Bronchial epithelial cell (primary cell): ENCODE measurements around the gene SRGAP1. TPM values are rescaled to one million over a fixed set of nuclear protein-coding genes. Genes with fewer than 3 reads are reported as not detected.

ENCODE experiments used
- DNase-seq: peaks from one replicate; pipeline ENCODE4 v3.0.0-alpha.2; 2010; ENCODE audit warnings: low read depth
- FAIRE-seq: peaks from 2 replicates; lab custom pipeline; 2011; peaks lifted over from hg19 to GRCh38; lab: Jason Lieb, UNC
- H3K27me3 ChIP-seq: 2 replicates; pipeline ENCODE4 v1.5.1; 2011; ENCODE audit warnings: low read length; ENCODE audit not compliant: control insufficient read depth, insufficient read depth
- H3K36me3 ChIP-seq: 2 replicates; pipeline ENCODE4 v1.5.1; 2011; ENCODE audit warnings: low read length; ENCODE audit not compliant: control insufficient read depth, insufficient read depth
- H3K4me3 ChIP-seq: 2 replicates; pipeline ENCODE4 v1.5.1; 2011; ENCODE audit warnings: mild to moderate bottlenecking, low read depth, low read length, control low read depth
- total RNA-seq: library from RNA; depleted of rRNA; stranded (reverse); fragments of >200 nt; gene quantifications from 2 replicates; pipeline ENCODE4 v1.2.1, GENCODE V29; 2014
- TF ChIP-seq, protein P1 (sequence below): IDR thresholded peaks from 2 replicates; pipeline ENCODE4 v1.5.1; 2011; ENCODE audit warnings: mild to moderate bottlenecking, moderate library complexity, low read length, control low read depth, inconsistent platforms; ENCODE audit not compliant: insufficient read depth, severe bottlenecking

The SRGAP1 gene
- total RNA-seq, 1 donor from 2014 or later, result 4.5 TPM

- no peak overlapping the region for H3K4me3 ChIP-seq
- no peaks in the 10 kb centered on the region for H3K27me3 ChIP-seq
- no peak for FAIRE-seq
- peaks cover 3% of the 10 kb centered on the region for H3K36me3 ChIP-seq
- no peak for DNase-seq
- TF ChIP-seq, protein P1, sequence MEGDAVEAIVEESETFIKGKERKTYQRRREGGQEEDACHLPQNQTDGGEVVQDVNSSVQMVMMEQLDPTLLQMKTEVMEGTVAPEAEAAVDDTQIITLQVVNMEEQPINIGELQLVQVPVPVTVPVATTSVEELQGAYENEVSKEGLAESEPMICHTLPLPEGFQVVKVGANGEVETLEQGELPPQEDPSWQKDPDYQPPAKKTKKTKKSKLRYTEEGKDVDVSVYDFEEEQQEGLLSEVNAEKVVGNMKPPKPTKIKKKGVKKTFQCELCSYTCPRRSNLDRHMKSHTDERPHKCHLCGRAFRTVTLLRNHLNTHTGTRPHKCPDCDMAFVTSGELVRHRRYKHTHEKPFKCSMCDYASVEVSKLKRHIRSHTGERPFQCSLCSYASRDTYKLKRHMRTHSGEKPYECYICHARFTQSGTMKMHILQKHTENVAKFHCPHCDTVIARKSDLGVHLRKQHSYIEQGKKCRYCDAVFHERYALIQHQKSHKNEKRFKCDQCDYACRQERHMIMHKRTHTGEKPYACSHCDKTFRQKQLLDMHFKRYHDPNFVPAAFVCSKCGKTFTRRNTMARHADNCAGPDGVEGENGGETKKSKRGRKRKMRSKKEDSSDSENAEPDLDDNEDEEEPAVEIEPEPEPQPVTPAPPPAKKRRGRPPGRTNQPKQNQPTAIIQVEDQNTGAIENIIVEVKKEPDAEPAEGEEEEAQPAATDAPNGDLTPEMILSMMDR, result no peak
These were observed 38.5 kb upstream of the SRGAP1 start for GRCh38 chr12:63805704-63806672.

- TF ChIP-seq, protein P1, result no peak
- FAIRE-seq, result no peak
- no peak overlapping the region for H3K4me3 ChIP-seq
- peaks cover 3% of the 10 kb centered on the region for H3K36me3 ChIP-seq
- no peak for DNase-seq
- no peaks in the 10 kb centered on the region for H3K27me3 ChIP-seq
These were observed 35.9 kb upstream of the SRGAP1 start for GRCh38 chr12:63808631-63809030.

DNA sequence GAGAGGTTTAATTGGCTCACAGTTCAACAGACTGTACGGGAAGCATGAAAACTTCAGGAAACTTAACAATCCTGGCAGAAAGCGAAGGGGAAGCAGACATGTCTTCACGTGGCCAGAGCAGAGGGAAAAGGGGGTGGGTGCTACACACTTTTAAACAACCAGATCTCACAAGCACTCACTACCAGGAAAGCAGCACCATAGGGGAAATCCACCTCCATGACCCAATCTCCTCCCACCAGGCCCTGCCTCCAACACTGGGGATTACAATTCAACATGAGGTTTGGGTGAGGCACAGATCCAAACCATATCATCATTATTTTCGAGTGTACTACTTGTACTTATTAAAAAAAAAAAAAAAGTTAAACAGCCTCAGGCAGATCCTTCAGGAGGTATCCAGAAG lies 34.9 kb upstream of the SRGAP1 start:
- H3K4me3 ChIP-seq, result no peak overlapping the region
- H3K27me3 ChIP-seq, result no peaks in the 10 kb centered on the region
- TF ChIP-seq, protein P1, result no peak
- peaks cover 3% of the 10 kb centered on the region for H3K36me3 ChIP-seq
- FAIRE-seq (no peak), DNase-seq (no peak)

GRCh38 chr12:63811334-63811733 lies 33.2 kb upstream of the SRGAP1 start:
- DNase-seq (no peak), FAIRE-seq (no peak)
- TF ChIP-seq, protein P1, result no peak
- H3K27me3 ChIP-seq, result no peaks in the 10 kb centered on the region
- peaks cover 3% of the 10 kb centered on the region for H3K36me3 ChIP-seq
- H3K4me3 ChIP-seq, result no peak overlapping the region

DNA sequence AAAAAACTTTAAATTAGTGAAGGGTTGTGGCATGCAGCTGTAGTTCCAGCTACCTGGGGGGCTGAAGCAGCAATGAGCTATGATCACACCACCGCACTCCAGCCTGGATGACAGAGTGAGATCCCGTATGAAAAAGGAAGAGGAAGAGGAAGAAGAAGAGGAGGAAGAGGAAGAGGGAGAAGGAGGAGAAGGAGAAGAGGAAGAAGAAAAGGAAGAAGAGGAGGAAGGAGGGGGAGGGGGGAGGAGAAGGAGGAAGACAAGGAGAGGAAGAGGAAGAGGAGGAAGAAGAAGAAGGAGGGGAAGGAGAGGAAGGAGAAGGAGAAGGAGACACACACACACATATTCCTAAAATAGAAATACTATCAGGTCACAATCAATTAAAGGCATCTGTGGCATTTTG lies 32.7 kb upstream of the SRGAP1 start:
- FAIRE-seq (no peak), DNase-seq (no peak)
- TF ChIP-seq, protein P1, result no peak
- peaks cover 3% of the 10 kb centered on the region for H3K36me3 ChIP-seq
- no peak overlapping the region for H3K4me3 ChIP-seq
- H3K27me3 ChIP-seq, result no peaks in the 10 kb centered on the region
